AG04450 (cell line): ENCODE results near the gene TSFM. TPM values are rescaled to one million over a fixed set of nuclear protein-coding genes. Genes with fewer than 3 reads are reported as not detected.

Experiments
- CTCF ChIA-PET: fragments of 300-600, 350-600 bp; formaldehyde crosslinking; extraction: SDS; loops from one replicate; lab custom pipeline; 2022; ENCODE audit warnings: antibody characterized with exemption, inconsistent platforms; lab: Charles Lee
- POLR2A ChIA-PET: fragments of 350-600 bp; formaldehyde crosslinking; extraction: SDS; loops from one replicate; lab custom pipeline; 2021; ENCODE audit warnings: antibody characterized with exemption, inconsistent platforms; lab: Yijun Ruan, JAX
- DNase-seq: peaks from one replicate; pipeline ENCODE4 v3.0.0-alpha.2; 2011; ENCODE audit warnings: low read depth, low spot score
- H3K27ac ChIP-seq: one replicate; pipeline ENCODE4 v1.5.1; 2012; ENCODE audit warnings: low read depth, low read length, control low read depth
- H3K27me3 ChIP-seq: one replicate; pipeline ENCODE4 v1.6.0; 2012; ENCODE audit warnings: low read length; ENCODE audit not compliant: control insufficient read depth, insufficient read depth
- H3K4me3 ChIP-seq: 2 replicates; pipeline ENCODE4 v1.5.1; 2011; ENCODE audit warnings: mild to moderate bottlenecking, low read depth, low read length, control low read depth
- H3K9me3 ChIP-seq: 2 replicates; pipeline ENCODE4 v1.5.1; 2012; ENCODE audit warnings: low read length; ENCODE audit not compliant: control insufficient read depth, insufficient read depth
- CTCF ChIP-seq: IDR thresholded peaks from 2 replicates; pipeline ENCODE4 v1.5.1; 2011; ENCODE audit warnings: low read depth, low read length, control low read depth, inconsistent platforms
- polyA plus RNA-seq: library from polyadenylated mRNA; depleted of rRNA; stranded (reverse); fragments of >200 nt; gene quantifications from 2 replicates; pipeline ENCODE4 v1.2.3, GENCODE V29; 2011

TSFM gene
- polyA plus RNA-seq, 1 experiment, result 22.3 TPM

GRCh38 chr12:57813971-57814772 lies 31.6 kb downstream of the TSFM start:
- H3K27ac ChIP-seq, result no peak overlapping the region
- 0 out of 2 replicates have a peak, but pooled peaks have one; percentile 4 for TF ChIP-seq CTCF
- no peak overlapping the region for H3K4me3 ChIP-seq
- no peak for DNase-seq
- CTCF ChIA-PET, result interaction anchor here (2.0 to 2.1 kb wide), 2 partner anchors 91 to 92 kb away, joined by 6 to 8 read pairs; no protein-coding TSS in a partner anchor
- no peaks in the 10 kb centered on the region for H3K27me3 ChIP-seq
- H3K9me3 ChIP-seq, result no peaks in the 10 kb centered on the region
- POLR2A ChIA-PET, result interaction anchor here (1.2 kb wide), 1 partner anchor 83 kb away, joined by 4 read pairs; no protein-coding TSS in a partner anchor

- DNase-seq, result no peak
- TF ChIP-seq CTCF, result peak; percentile 21; the same call in 1 of the 2 replicates
- Histone ChIP-seq H3K27me3 (no peaks in the 10 kb centered on the region), H3K27ac (no peak overlapping the region), H3K4me3 (no peak overlapping the region), H3K9me3 (no peaks in the 10 kb centered on the region)
- ChIA-PET CTCF (interaction anchor here (0.7 to 1.7 kb wide), 4 partner anchors 19 to 89 kb away, joined by 3 to 14 read pairs (median 3); partner anchors contain the start of gene TSFM), POLR2A (interaction anchor here (0.8 kb wide), 1 partner anchor 50 kb away, joined by 3 read pairs; no protein-coding TSS in a partner anchor)
Observed at GRCh38 chr12:57815177-57816000, 32.8 kb downstream of the TSFM start.

GRCh38 chr12:57816001-57816854 lies 33.6 kb downstream of the TSFM start:
- CTCF ChIA-PET, result interaction anchor here (1.0 to 4.0 kb wide), 3 partner anchors 13 to 88 kb away, joined by 3 to 22 read pairs (median 14); no protein-coding TSS in a partner anchor
- POLR2A ChIA-PET, result interaction anchor here (0.8 to 1.2 kb wide), 3 partner anchors 9 to 49 kb away, joined by 3 read pairs; no protein-coding TSS in a partner anchor
- no peak for TF ChIP-seq CTCF

GRCh38 chr12:57816855-57817151 lies 34.2 kb downstream of the TSFM start:
- Histone ChIP-seq H3K9me3 (no peaks in the 10 kb centered on the region), H3K4me3 (no peak overlapping the region), H3K27ac (no peak overlapping the region), H3K27me3 (no peaks in the 10 kb centered on the region)
- no peak for DNase-seq
- CTCF ChIA-PET, result interaction anchor here (1.7 to 4.0 kb wide), 2 partner anchors 14 to 88 kb away, joined by 14 to 22 read pairs; no protein-coding TSS in a partner anchor
- TF ChIP-seq CTCF, result no peak
- POLR2A ChIA-PET, result interaction anchor here (0.8 to 1.2 kb wide), 2 partner anchors 8 to 28 kb away, joined by 3 read pairs; no protein-coding TSS in a partner anchor

More at GRCh38 chr12:57816001-57816854, 33.6 kb downstream of the TSFM start:
- Histone ChIP-seq H3K27ac (no peak overlapping the region), H3K27me3 (no peaks in the 10 kb centered on the region), H3K4me3 (no peak overlapping the region), H3K9me3 (no peaks in the 10 kb centered on the region)
- no peak for DNase-seq
